ENCODE measurements around the gene PIAS1. TPM values are rescaled to one million over a fixed set of nuclear protein-coding genes. Genes with fewer than 3 reads are reported as not detected.

The PIAS1 gene
- total and polyA plus RNA-seq, 9 of the 15 experiments (the other 6 are each of a cell fraction or from before 2014, with no cell fraction given): 18.0 to 59.1 (median 28.5) TPM

GRCh38 chr15:68114356-68114755 is 60.2 kb downstream of the PIAS1 start (continued):
- TF ChIP-seq RERE (CRISPR knock-in tag; IDR thresholded peaks at IDR 0.05; ENCODE audit: borderline replicate concordance) (no peak), ZNF318 (IDR thresholded peaks at IDR 0.05; ENCODE audit: borderline replicate concordance in 1 of 2, low read depth in 1 of 2) (no peak), ZNF639 (CRISPR knock-in tag; conservative IDR thresholded peaks at IDR 0.05 in 1 of 2, IDR thresholded peaks at IDR 0.05 in 1 of 2) (no peak), KAT2B (IDR thresholded peaks at IDR 0.05; ENCODE audit: low read depth, low read length) (no peak), PHB2 (IDR thresholded peaks at IDR 0.05; ENCODE audit: low read depth) (no peak), SMC3 (conservative IDR thresholded peaks at IDR 0.05; ENCODE audit: insufficient read depth, low read depth, low read length) (no peak), MAZ (CRISPR knock-in tag; conservative IDR thresholded peaks at IDR 0.05 in 1 of 2, IDR thresholded peaks at IDR 0.05 in 1 of 2) (no peak), XRCC5 (IDR thresholded peaks at IDR 0.05; ENCODE audit: low read depth, low read length) (no peak), ZBTB17 (CRISPR knock-in tag; IDR thresholded peaks at IDR 0.05) (no peak), NR3C1 (CRISPR knock-in tag; IDR thresholded peaks at IDR 0.05) (no peak), SMARCA4 (IDR thresholded peaks at IDR 0.05) (0 out of 2 replicates have a peak, but pooled peaks have one; percentile 17), NFATC3 (IDR thresholded peaks at IDR 0.05) (no peak), MEIS2 (IDR thresholded peaks at IDR 0.05; ENCODE audit: partially characterized antibody) (peak; percentile 83)

Data from K562 (cell line).